CD4-positive, alpha-beta T cell treated with Interleukin-2 at 100 ng/mL for 4 hours (primary cell): ENCODE results near the gene BCAR1.

Experiments used
- DNase-seq: peaks from one replicate; pipeline ENCODE4 v3.0.0-alpha.2; 2020; ENCODE audit warnings: low spot score

The BCAR1 gene

GRCh38 chr16:75238853-75239541 lies 12.4 kb downstream of the BCAR1 start:
- no peak for DNase-seq

- DNase-seq: no peak
Measured at GRCh38 chr16:75238132-75238852, 13.1 kb downstream of the BCAR1 start.

GRCh38 chr16:75237398-75238131 lies 13.9 kb downstream of the BCAR1 start:
- DNase-seq: no peak

- DNase-seq: no peak
Measured at GRCh38 chr16:75236736-75237397, 14.6 kb downstream of the BCAR1 start.

GRCh38 chr16:75236232-75236631 lies 15.2 kb downstream of the BCAR1 start:
- no peak for DNase-seq

- DNase-seq: no peak
Measured at GRCh38 chr16:75235721-75236193, 15.7 kb downstream of the BCAR1 start.

- DNase-seq: no peak
Measured at GRCh38 chr16:75234856-75235696, 16.3 kb downstream of the BCAR1 start.

- no peak for DNase-seq
Measured at GRCh38 chr16:75233611-75233938, 17.8 kb downstream of the BCAR1 start.

- DNase-seq: no peak
Measured at GRCh38 chr16:75231570-75231969, 19.9 kb downstream of the BCAR1 start.

GRCh38 chr16:75230471-75231110 lies 20.8 kb downstream of the BCAR1 start:
- DNase-seq: no peak

GRCh38 chr16:75229172-75230031 lies 22.0 kb downstream of the BCAR1 start:
- no peak for DNase-seq

- no peak for DNase-seq
Measured at GRCh38 chr16:75228143-75228976, 23.1 kb downstream of the BCAR1 start.

GRCh38 chr16:75227361-75228142 lies 23.9 kb downstream of the BCAR1 start:
- no peak for DNase-seq

GRCh38 chr16:75226550-75227360 lies 24.7 kb downstream of the BCAR1 start:
- DNase-seq: no peak

- DNase-seq: no peak
Measured at GRCh38 chr16:75225678-75226515, 25.5 kb downstream of the BCAR1 start.

- DNase-seq: no peak
Measured at GRCh38 chr16:75225092-75225491, 26.3 kb downstream of the BCAR1 start.
